GM12801 (cell line): ENCODE data around the gene PRR19.

Experiments used
- CTCF ChIP-seq: IDR thresholded peaks from one replicate; pipeline ENCODE4 v1.5.1; 2011; ENCODE audit warnings: control low read depth; ENCODE audit not compliant: insufficient read length; ENCODE audit errors: extremely low read depth

PRR19 gene

GRCh38 chr19:42284066-42284501, 17.8 kb upstream of the PRR19 start:
- no peak for TF ChIP-seq CTCF

GRCh38 chr19:42284591-42285341, 17.2 kb upstream of the PRR19 start:
- no peak for TF ChIP-seq CTCF

- TF ChIP-seq CTCF, result no peak
Measured at GRCh38 chr19:42285541-42285941, 16.4 kb upstream of the PRR19 start.

- no peak for TF ChIP-seq CTCF
Measured at GRCh38 chr19:42285988-42286348, 16.0 kb upstream of the PRR19 start.

- no peak for TF ChIP-seq CTCF
Measured at GRCh38 chr19:42286349-42287016, 15.4 kb upstream of the PRR19 start.

GRCh38 chr19:42287017-42287826, 14.7 kb upstream of the PRR19 start:
- TF ChIP-seq CTCF, result no peak

- no peak for TF ChIP-seq CTCF
Measured at GRCh38 chr19:42287827-42288107, 14.2 kb upstream of the PRR19 start.
